D721Med (cell line): Measurements from ENCODE around the gene LDB3.

Source experiments
- DNase-seq: peaks from one replicate; pipeline ENCODE4 v3.0.0; 2011; ENCODE audit warnings: low spot score; ENCODE audit not compliant: insufficient read length
- FAIRE-seq: peaks from 2 replicates; lab custom pipeline; 2011; peaks lifted over from hg19 to GRCh38; lab: Jason Lieb, UNC
- TF ChIP-seq, protein P1 (sequence below): IDR thresholded peaks from 2 replicates; pipeline ENCODE4 v1.5.1; 2012; ENCODE audit warnings: mild to moderate bottlenecking, control low read depth; ENCODE audit not compliant: insufficient read depth; ENCODE audit errors: missing control alignments

The LDB3 gene

GRCh38 chr10:86755740-86756510, 87.6 kb downstream of the LDB3 start:
- DNase-seq (peak; percentile 45), FAIRE-seq (no peak)
- TF ChIP-seq, protein P1, sequence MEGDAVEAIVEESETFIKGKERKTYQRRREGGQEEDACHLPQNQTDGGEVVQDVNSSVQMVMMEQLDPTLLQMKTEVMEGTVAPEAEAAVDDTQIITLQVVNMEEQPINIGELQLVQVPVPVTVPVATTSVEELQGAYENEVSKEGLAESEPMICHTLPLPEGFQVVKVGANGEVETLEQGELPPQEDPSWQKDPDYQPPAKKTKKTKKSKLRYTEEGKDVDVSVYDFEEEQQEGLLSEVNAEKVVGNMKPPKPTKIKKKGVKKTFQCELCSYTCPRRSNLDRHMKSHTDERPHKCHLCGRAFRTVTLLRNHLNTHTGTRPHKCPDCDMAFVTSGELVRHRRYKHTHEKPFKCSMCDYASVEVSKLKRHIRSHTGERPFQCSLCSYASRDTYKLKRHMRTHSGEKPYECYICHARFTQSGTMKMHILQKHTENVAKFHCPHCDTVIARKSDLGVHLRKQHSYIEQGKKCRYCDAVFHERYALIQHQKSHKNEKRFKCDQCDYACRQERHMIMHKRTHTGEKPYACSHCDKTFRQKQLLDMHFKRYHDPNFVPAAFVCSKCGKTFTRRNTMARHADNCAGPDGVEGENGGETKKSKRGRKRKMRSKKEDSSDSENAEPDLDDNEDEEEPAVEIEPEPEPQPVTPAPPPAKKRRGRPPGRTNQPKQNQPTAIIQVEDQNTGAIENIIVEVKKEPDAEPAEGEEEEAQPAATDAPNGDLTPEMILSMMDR: no peak

GRCh38 chr10:86756511-86757112, 88.3 kb downstream of the LDB3 start, which contains the start of gene BMPR1A:
Gene BMPR1A, plus strand, starts transcription at chr10:86756619. Its CDS starts 119,400 bp downstream, at chr10:86876019.
- DNase-seq: no peak
- FAIRE-seq: no peak

DNA sequence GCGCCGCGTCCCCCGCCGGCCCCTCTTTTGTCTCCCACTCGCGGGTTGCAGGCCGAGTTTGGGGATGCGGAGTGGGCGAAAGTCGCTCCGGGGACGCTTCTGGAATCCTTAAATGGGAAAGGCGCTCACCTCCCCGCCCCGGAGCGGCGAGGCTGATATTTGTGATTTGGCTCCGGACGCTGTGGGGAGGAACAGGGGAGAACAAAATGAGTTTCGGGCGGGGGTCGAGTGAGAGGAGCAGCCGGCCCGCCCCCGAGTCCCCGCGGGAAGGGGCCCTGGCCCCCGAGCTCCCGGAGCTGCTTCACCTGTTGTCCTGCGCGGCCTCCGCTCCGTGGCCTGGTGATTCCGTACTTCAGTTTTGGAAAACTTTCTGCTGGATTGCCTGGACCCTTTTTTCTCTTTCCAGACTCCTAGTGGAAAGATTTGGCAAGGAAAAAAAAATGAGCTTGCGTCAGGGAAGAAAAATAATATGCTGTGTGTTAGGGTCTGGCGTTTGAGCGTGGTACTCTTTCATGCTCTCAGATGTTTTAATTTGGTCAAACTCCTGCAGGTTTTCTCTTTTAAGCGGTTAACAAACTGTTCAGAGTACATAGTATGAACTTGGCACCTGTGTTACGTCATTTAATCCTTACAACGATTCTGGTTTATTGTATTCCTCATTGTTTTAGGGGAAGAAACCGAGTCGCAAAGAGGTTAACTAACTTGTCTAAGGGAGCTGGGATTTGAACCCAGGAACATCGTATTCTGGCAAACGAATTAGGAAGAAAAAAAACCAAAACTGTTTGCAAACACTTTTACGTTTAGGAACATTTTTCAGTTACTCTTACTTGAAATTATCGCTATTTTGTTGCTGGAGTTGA, 89.0 kb downstream of the LDB3 start:
- TF ChIP-seq, protein P1: no peak

More at GRCh38 chr10:86756511-86757112, 88.3 kb downstream of the LDB3 start, which contains the start of gene BMPR1A:
- TF ChIP-seq, protein P1: no peak

GRCh38 chr10:86758189-86759072, 90.1 kb downstream of the LDB3 start:
- no peak for DNase-seq
- peak; percentile 6 for FAIRE-seq
- TF ChIP-seq, protein P1: no peak

More for the DNA sequence above, 89.0 kb downstream of the LDB3 start:
- no peak for FAIRE-seq
- DNase-seq: no peak

GRCh38 chr10:86759073-86759672, 90.9 kb downstream of the LDB3 start:
- TF ChIP-seq, protein P1: no peak
- FAIRE-seq (no peak), DNase-seq (no peak)

- DNase-seq (no peak), FAIRE-seq (no peak)
These were observed 95.1 kb downstream of the LDB3 start for GRCh38 chr10:86763404-86763803.

More at GRCh38 chr10:86763404-86763803, 95.1 kb downstream of the LDB3 start:
- TF ChIP-seq, protein P1: no peak
